ENCODE results near the gene SLC66A2. TPM values are rescaled to one million over a fixed set of nuclear protein-coding genes. Genes with fewer than 3 reads are reported as not detected.

SLC66A2 gene
- total RNA-seq, 1 experiment from 2014 or later, result 13.0 TPM

- peak; percentile 25 for DNase-seq
- Mint-ChIP-seq H3K4me1 (peaks cover 7 to 17% of the 10 kb centered on the region in 2 experiments), H3K27ac (peak overlapping the region in 1 of 3 experiments; percentile 44; a peak in 1 of 7 replicates), H3K4me3 (no peak overlapping the region), H3K36me3 (ENCODE audit: insufficient read depth in 1 of 3, low read depth in 3 of 3) (peaks cover 0 to 16% (median 4%) of the 10 kb centered on the region in 3 experiments; a peak in 5 of 7 replicates), H3K9me3 (no peaks in the 10 kb centered on the region; a peak in 1 of 5 replicates), H3K27me3 (ENCODE audit: low read depth) (peaks cover under 1% of the 10 kb centered on the region)
- Histone ChIP-seq H3K4me2 (ENCODE audit: insufficient read depth, insufficient read length, low read length) (no peak overlapping the region), H3K79me2 (ENCODE audit: insufficient read depth, low read length) (no peaks in the 10 kb centered on the region), H4K91ac (ENCODE audit: insufficient read length, low read depth, low read length) (no peak overlapping the region), H4K5ac (ENCODE audit: insufficient read length, low read depth, low read length) (no peak overlapping the region), H3K27me3 (ENCODE audit: insufficient read depth, low read length) (no peaks in the 10 kb centered on the region), H3K14ac (ENCODE audit: insufficient read depth, low read length) (no peak overlapping the region), H4K20me1 (ENCODE audit: control insufficient read depth, insufficient read depth, insufficient read length) (no peaks in the 10 kb centered on the region), H3K79me1 (ENCODE audit: insufficient read depth, low read depth, low read length, poor library complexity, severe bottlenecking) (no peaks in the 10 kb centered on the region), H3K9ac (ENCODE audit: extremely low read depth, insufficient read length, low read length) (no peak overlapping the region), H3K23ac (ENCODE audit: insufficient read length, low read depth, low read length) (no peak overlapping the region), H2BK15ac (ENCODE audit: low read depth, low read length) (no peak overlapping the region), H2BK12ac (ENCODE audit: insufficient read length, low read depth, low read length) (no peak overlapping the region), H2BK120ac (ENCODE audit: low read depth, low read length, poor library complexity, severe bottlenecking) (no peak overlapping the region), H3K23me2 (ENCODE audit: insufficient read length, low read depth, low read length, poor library complexity, severe bottlenecking) (no peaks in the 10 kb centered on the region), H3T11ph (ENCODE audit: low read length) (no peak overlapping the region), H2BK20ac (ENCODE audit: low read depth, low read length, poor library complexity, severe bottlenecking) (no peak overlapping the region), H3K4ac (ENCODE audit: low read depth, low read length) (no peak overlapping the region), H3K9me3 (ENCODE audit: control insufficient read depth, low read depth, low read length) (no peaks in the 10 kb centered on the region), H2BK5ac (ENCODE audit: insufficient read length, low read length) (no peak overlapping the region), H4K8ac (replicated peaks; ENCODE audit: insufficient read length, low read depth, low read length) (no peak overlapping the region), H2AFZ (ENCODE audit: low read length) (no peak overlapping the region), H3K4me1 (ENCODE audit: insufficient read depth, low read length) (no peaks in the 10 kb centered on the region), H3K27ac (ENCODE audit: insufficient read length, low read depth, low read length) (no peak overlapping the region), H2AK5ac (ENCODE audit: insufficient read length, low read length) (no peak overlapping the region), H3K18ac (ENCODE audit: insufficient read length, low read depth, low read length) (no peak overlapping the region), H3K56ac (ENCODE audit: insufficient read length, low read depth, low read length) (no peak overlapping the region)
- no CpG with 5 or more reads among the region's 31 CpGs for WGBS (ENCODE audit: extremely low coverage, insufficient read length, low lambda C conversion rate)
- TF ChIP-seq, protein P1, sequence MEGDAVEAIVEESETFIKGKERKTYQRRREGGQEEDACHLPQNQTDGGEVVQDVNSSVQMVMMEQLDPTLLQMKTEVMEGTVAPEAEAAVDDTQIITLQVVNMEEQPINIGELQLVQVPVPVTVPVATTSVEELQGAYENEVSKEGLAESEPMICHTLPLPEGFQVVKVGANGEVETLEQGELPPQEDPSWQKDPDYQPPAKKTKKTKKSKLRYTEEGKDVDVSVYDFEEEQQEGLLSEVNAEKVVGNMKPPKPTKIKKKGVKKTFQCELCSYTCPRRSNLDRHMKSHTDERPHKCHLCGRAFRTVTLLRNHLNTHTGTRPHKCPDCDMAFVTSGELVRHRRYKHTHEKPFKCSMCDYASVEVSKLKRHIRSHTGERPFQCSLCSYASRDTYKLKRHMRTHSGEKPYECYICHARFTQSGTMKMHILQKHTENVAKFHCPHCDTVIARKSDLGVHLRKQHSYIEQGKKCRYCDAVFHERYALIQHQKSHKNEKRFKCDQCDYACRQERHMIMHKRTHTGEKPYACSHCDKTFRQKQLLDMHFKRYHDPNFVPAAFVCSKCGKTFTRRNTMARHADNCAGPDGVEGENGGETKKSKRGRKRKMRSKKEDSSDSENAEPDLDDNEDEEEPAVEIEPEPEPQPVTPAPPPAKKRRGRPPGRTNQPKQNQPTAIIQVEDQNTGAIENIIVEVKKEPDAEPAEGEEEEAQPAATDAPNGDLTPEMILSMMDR (conservative IDR thresholded peaks at IDR 0.05), result no peak
Measured at GRCh38 chr18:79942786-79943607, 8.5 kb downstream of the SLC66A2 start.
